IMR-90 (cell line): ENCODE measurements around the gene RNU1-3. TPM values are rescaled to one million over a fixed set of nuclear protein-coding genes. Genes with fewer than 3 reads are reported as not detected.
"Not testable (repeated sequence)": the region's sequence is repeated elsewhere in the genome, so short reads cannot be mapped to it uniquely, and the experiment has no call there.

Experiments used
- ATAC-seq: fragments of 200-7000 bp; cut with Tn5 transposase; 2 replicates; pipeline ENCODE4 v1.9.1; 2020; ENCODE audit warnings: low read depth, mild to moderate bottlenecking, moderate library complexity
- BruUV-seq: library from RNA; stranded (reverse); fragments of 400-500 nt; replicated peaks from 2 replicates; lab custom pipeline; 2021; lab: Mats Ljungman, UMichigan
- CTCF ChIA-PET: fragments of 300-600 bp; formaldehyde crosslinking; extraction: SDS; loops from one replicate; lab custom pipeline; 2021; ENCODE audit warnings: antibody characterized with exemption; lab: Yijun Ruan, JAX
- POLR2A ChIA-PET: fragments of 300-600 bp; sonication (Branson Sonifier 250); formaldehyde crosslinking; loops from one replicate; lab custom pipeline; 2022; ENCODE audit warnings: antibody characterized with exemption; ENCODE audit not compliant: unreplicated experiment; lab: Charles Lee
- DNase-seq: peaks from one replicate; pipeline ENCODE4 v3.0.0; 2013
- H2AFZ ChIP-seq: replicated peaks from 2 replicates; pipeline ENCODE3; 2013; ENCODE audit warnings: low read length, mild to moderate bottlenecking; ENCODE audit not compliant: poor library complexity
- H2AK5ac ChIP-seq: 2 replicates; pipeline ENCODE4 v1.6.1; 2013; ENCODE audit warnings: low read depth, low read length, inconsistent platforms
- H2AK9ac ChIP-seq: replicated peaks from 2 replicates; pipeline ENCODE3; 2013; ENCODE audit warnings: mild to moderate bottlenecking, low read depth, low read length, moderate library complexity; ENCODE audit not compliant: poor library complexity
- H2BK120ac ChIP-seq: 2 replicates; pipeline ENCODE4 v1.6.1; 2013; ENCODE audit warnings: low read depth, low read length, inconsistent platforms
- H2BK15ac ChIP-seq: 3 replicates; pipeline ENCODE4 v1.6.1; 2013; ENCODE audit warnings: low read depth, low read length, inconsistent platforms
- H2BK20ac ChIP-seq: 2 replicates; pipeline ENCODE4 v1.6.1; 2013; ENCODE audit warnings: low read depth, mild to moderate bottlenecking, inconsistent platforms, low read length, moderate library complexity
- H2BK5ac ChIP-seq: 2 replicates; pipeline ENCODE4 v1.6.1; 2013; ENCODE audit warnings: mild to moderate bottlenecking, low read depth, low read length, inconsistent platforms; ENCODE audit not compliant: poor library complexity, severe bottlenecking
- H3K14ac ChIP-seq: replicated peaks from 2 replicates; pipeline ENCODE4 v1.6.1; 2013; ENCODE audit warnings: low read depth, low read length, inconsistent platforms
- H3K18ac ChIP-seq: 2 replicates; pipeline ENCODE4 v1.6.1; 2013; ENCODE audit warnings: low read depth, low read length, control low read depth
- H3K23ac ChIP-seq: 2 replicates; pipeline ENCODE4 v1.6.1; 2013; ENCODE audit warnings: low read depth, low read length, inconsistent platforms
- H3K27ac ChIP-seq: 2 replicates; pipeline ENCODE4 v1.5.1; 2013; ENCODE audit warnings: mild to moderate bottlenecking, control low read depth, low read length; ENCODE audit not compliant: insufficient read depth
- H3K27me3 ChIP-seq: 2 replicates; pipeline ENCODE4 v1.6.1; 2013; ENCODE audit warnings: low read length; ENCODE audit not compliant: control insufficient read depth, insufficient read depth
- H3K36me3 ChIP-seq: 2 replicates; pipeline ENCODE4 v1.6.1; 2013; ENCODE audit warnings: low read length, mixed read lengths; ENCODE audit not compliant: control insufficient read depth, insufficient read depth
- H3K4ac ChIP-seq: 2 replicates; pipeline ENCODE4 v1.6.1; 2013; ENCODE audit warnings: low read depth, low read length, inconsistent platforms
- H3K4me1 ChIP-seq: 2 replicates; pipeline ENCODE4 v1.6.1; 2013; ENCODE audit warnings: low read length, mixed read lengths; ENCODE audit not compliant: control insufficient read depth, insufficient read depth
- H3K4me2 ChIP-seq: 2 replicates; pipeline ENCODE4 v1.6.1; 2013; ENCODE audit warnings: low read depth, mild to moderate bottlenecking, control low read depth, low read length, moderate library complexity
- H3K4me3 ChIP-seq: 2 replicates; pipeline ENCODE4 v1.5.1; 2013; ENCODE audit warnings: low read depth, mild to moderate bottlenecking, control low read depth, low read length, moderate library complexity; ENCODE audit not compliant: insufficient read depth
- H3K56ac ChIP-seq: 2 replicates; pipeline ENCODE4 v1.6.1; 2013; ENCODE audit warnings: low read length, inconsistent platforms; ENCODE audit not compliant: insufficient read depth; ENCODE audit errors: extremely low read depth
- H3K79me1 ChIP-seq, 2 experiments: 2 replicates each; pipeline ENCODE4 v1.6.1; 2013; ENCODE audit warnings: low read length in 2 of 2, inconsistent platforms in 1 of 2, low read depth in 1 of 2
- H3K9ac ChIP-seq: 2 replicates; pipeline ENCODE4 v1.6.1; 2013; ENCODE audit warnings: low read depth, low read length, control low read depth
- H3K9me1 ChIP-seq: 2 replicates; pipeline ENCODE4 v1.6.1; 2013; ENCODE audit warnings: low read length, inconsistent platforms; ENCODE audit not compliant: insufficient read depth
- H3K9me3 ChIP-seq: 2 replicates; pipeline ENCODE4 v1.6.1; 2013; ENCODE audit warnings: low read length; ENCODE audit not compliant: control insufficient read depth, insufficient read depth
- H4K20me1 ChIP-seq: 2 replicates; pipeline ENCODE4 v1.6.1; 2013; ENCODE audit warnings: low read length, inconsistent platforms; ENCODE audit not compliant: insufficient read depth
- H4K5ac ChIP-seq: 2 replicates; pipeline ENCODE4 v1.6.1; 2013; ENCODE audit warnings: mild to moderate bottlenecking, low read depth, low read length, control low read depth
- H4K8ac ChIP-seq, 2 experiments: 2 replicates each; pipeline ENCODE4 v1.6.1; 2013; ENCODE audit warnings: low read depth in 2 of 2, low read length in 2 of 2, control low read depth in 1 of 2, inconsistent platforms in 1 of 2
- H4K91ac ChIP-seq: 2 replicates; pipeline ENCODE4 v1.6.1; 2013; ENCODE audit warnings: low read depth, low read length, inconsistent platforms; ENCODE audit not compliant: insufficient read depth
- WGBS, 2 experiments: methylation state at CpG; one replicate each; pipeline versions ENCODE4 v1.1.5 to v1.1.7; 2013; ENCODE audit warnings: missing lambda C conversion rate in 2 of 2; ENCODE audit not compliant: insufficient read length in 1 of 2; ENCODE audit errors: extremely low coverage in 2 of 2; 5-methylcytosine and 5-hydroxymethylcytosine counted together
- dilution Hi-C: fragments of 300-500 bp; cut with HindIII; formaldehyde crosslinking; loops from one replicate; pipeline ENCODE4 v1.14.3; 2018; ENCODE audit warnings: low sequenced_read_pairs; ENCODE audit not compliant: unreplicated experiment
- in situ Hi-C: fragments of 300-500 bp; cut with MboI; formaldehyde crosslinking; loops from 3 replicates; pipeline ENCODE4 v1.14.3; 2019; ENCODE audit warnings: low sequenced_read_pairs, inconsistent platforms, mixed read lengths
- intact Hi-C: fragments of 100-400 bp; cut with micrococcal nuclease; formaldehyde crosslinking; loops from 2 replicates; pipeline ENCODE4 v1.10.0; 2022
- polyA plus RNA-seq, 3 experiments: library from polyadenylated mRNA; depleted of rRNA; stranded (reverse); fragments of >200 nt; gene quantifications; 2 replicates each; pipeline ENCODE4 v1.2.3, GENCODE V29; 2012; ENCODE audit warnings: low replicate concordance in 1 of 3
- total RNA-seq: library from RNA; depleted of rRNA; stranded (reverse); fragments of >200 nt; gene quantifications from 2 replicates; pipeline ENCODE4 v1.2.3, GENCODE V29; 2012

The RNU1-3 gene
- total and polyA plus RNA-seq, 2 of the 4 experiments (the other 2 are of a cell fraction) = under 0.01 TPM; not detected in 1

DNA sequence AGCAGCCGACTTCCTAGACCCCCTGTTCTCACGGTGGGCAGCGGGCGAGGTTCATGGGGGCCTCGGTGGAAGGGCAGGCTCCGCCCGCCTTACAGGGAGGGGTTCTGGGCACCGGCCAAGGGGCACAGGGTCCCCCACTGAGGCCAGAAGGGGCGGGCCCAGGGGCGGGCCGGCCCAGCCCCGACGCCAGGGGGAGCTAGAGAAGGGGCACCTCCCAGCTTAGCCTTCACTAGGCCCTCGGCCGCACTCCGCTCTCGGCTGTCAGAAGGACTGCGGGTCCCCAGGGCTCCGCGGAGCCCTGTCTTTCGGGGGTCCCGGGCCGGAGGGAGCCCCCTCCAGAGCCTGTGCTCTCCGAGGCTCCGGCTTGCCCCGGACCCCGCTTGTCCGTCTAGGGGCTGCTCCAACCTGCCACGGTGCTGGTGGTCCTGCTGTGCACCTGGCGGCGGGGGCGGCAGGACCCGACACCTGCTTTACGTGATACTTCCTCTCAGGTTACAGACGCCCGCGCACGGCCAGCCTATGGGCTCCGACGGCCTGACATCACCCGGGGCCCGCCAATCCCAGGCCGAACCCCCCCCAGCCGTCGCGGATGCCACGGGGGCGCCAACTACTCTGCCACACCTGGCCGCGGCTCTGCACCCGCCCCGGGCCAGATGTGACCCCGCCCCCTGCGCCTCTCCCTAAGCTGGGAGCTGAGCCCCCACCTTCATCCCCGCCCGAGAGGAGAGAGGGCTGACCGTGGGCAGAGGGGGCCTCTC is 33.6 kb upstream of the RNU1-3 start:
- in situ Hi-C loops, H4K5ac ChIP-seq, H3K56ac ChIP-seq, H2BK5ac ChIP-seq, H3K4me2 ChIP-seq, H2AK9ac ChIP-seq, H3K9ac ChIP-seq, H3K9me1 ChIP-seq, H3K4ac ChIP-seq, H3K4me1 ChIP-seq, BruUV-seq, H3K27ac ChIP-seq, H2BK15ac ChIP-seq, H4K20me1 ChIP-seq, H2BK120ac ChIP-seq, H3K18ac ChIP-seq, H2AK5ac ChIP-seq, H4K91ac ChIP-seq, H4K8ac ChIP-seq, H3K23ac ChIP-seq, dilution Hi-C loops, H3K14ac ChIP-seq, H3K36me3 ChIP-seq, ATAC-seq, H3K9me3 ChIP-seq, H3K4me3 ChIP-seq, H2BK20ac ChIP-seq, intact Hi-C loops, H2AFZ ChIP-seq, POLR2A ChIA-PET, DNase-seq, H3K79me1 ChIP-seq, H3K27me3 ChIP-seq: not testable (repeated sequence)
- CTCF ChIA-PET = interaction anchor here (0.5 to 1.3 kb wide), 3 partner anchors 80 to 215 kb away, joined by 3 to 5 read pairs (median 3); no protein-coding TSS in a partner anchor
- WGBS, 2 experiments = no CpG with 5 or more reads among the region's 57 CpGs

DNA sequence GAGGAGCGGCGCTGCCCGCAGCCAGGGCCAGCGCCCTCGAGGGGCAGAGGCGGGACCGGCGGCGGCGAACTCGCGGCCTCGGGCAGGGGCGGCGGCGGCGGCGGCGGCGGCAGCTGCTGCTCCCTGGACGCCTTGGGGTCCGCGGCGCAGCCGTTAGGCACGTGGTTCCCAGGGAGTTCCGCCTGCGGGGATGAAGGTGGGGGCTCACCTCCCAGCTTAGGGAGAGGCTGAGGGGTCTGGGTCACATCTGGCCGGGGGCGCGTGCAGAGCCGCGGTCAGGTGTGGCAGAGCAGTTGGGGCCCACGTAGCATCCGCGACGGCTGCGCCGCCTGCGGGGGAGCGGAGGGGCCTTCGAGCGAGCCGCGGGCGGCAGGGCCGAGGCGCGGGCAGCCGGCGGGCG is 32.7 kb upstream of the RNU1-3 start:
- H4K5ac ChIP-seq, ATAC-seq, H3K79me1 ChIP-seq, H4K20me1 ChIP-seq, H3K4ac ChIP-seq, H3K9ac ChIP-seq, DNase-seq, H4K8ac ChIP-seq, H2BK5ac ChIP-seq, H2BK20ac ChIP-seq, H3K56ac ChIP-seq, H2BK15ac ChIP-seq, intact Hi-C loops, H3K9me3 ChIP-seq, dilution Hi-C loops, H2AK5ac ChIP-seq, H4K91ac ChIP-seq, H2BK120ac ChIP-seq, H3K4me2 ChIP-seq, POLR2A ChIA-PET, BruUV-seq, H3K9me1 ChIP-seq, in situ Hi-C loops, H3K14ac ChIP-seq, H3K18ac ChIP-seq, H3K4me3 ChIP-seq, H3K36me3 ChIP-seq, H3K27ac ChIP-seq, H3K23ac ChIP-seq, H2AFZ ChIP-seq, H3K4me1 ChIP-seq, H2AK9ac ChIP-seq, H3K27me3 ChIP-seq: not testable (repeated sequence)
- CTCF ChIA-PET = interaction anchor here (0.7 to 1.3 kb wide), 2 partner anchors 79 to 194 kb away, joined by 3 read pairs; no protein-coding TSS in a partner anchor
- no CpG with 5 or more reads among the region's 52 CpGs for WGBS, 2 experiments
